ENCODE results near the gene WWC1. TPM values are rescaled to one million over a fixed set of nuclear protein-coding genes. Genes with fewer than 3 reads are reported as not detected.

WWC1 gene
- polyA plus RNA-seq, 1 experiment, result 5.2 TPM

DNA sequence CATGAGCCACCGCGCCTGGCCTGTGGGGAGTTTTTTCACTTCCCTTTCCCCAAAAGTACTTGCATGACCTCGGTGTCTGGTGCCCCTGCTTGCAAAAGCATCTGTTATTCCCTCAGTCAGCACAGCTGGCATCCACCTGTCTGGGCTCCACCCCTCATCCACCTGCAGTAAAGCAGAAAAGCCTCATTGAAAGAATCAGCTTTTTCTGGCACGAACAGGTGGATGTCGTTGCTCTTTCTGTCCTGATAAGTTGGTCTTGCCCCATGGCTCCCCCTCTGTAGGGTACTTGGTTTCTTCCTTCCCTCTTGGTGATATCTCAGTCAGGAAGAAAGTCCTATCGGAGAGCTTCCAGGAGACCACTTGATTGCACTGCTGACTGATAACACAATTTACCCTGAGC, 37.4 kb downstream of the WWC1 start:
- H3K27ac ChIP-seq (ENCODE audit: low read depth, low read length), result no peak overlapping the region
- TF ChIP-seq, protein P1, sequence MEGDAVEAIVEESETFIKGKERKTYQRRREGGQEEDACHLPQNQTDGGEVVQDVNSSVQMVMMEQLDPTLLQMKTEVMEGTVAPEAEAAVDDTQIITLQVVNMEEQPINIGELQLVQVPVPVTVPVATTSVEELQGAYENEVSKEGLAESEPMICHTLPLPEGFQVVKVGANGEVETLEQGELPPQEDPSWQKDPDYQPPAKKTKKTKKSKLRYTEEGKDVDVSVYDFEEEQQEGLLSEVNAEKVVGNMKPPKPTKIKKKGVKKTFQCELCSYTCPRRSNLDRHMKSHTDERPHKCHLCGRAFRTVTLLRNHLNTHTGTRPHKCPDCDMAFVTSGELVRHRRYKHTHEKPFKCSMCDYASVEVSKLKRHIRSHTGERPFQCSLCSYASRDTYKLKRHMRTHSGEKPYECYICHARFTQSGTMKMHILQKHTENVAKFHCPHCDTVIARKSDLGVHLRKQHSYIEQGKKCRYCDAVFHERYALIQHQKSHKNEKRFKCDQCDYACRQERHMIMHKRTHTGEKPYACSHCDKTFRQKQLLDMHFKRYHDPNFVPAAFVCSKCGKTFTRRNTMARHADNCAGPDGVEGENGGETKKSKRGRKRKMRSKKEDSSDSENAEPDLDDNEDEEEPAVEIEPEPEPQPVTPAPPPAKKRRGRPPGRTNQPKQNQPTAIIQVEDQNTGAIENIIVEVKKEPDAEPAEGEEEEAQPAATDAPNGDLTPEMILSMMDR (IDR thresholded peaks at IDR 0.05; ENCODE audit: low read depth, low read length), result no peak
- no peak for DNase-seq (ENCODE audit: low read depth, low spot score)
- H3K27me3 ChIP-seq (ENCODE audit: control insufficient read depth, insufficient read depth, low read length), result no peaks in the 10 kb centered on the region
- ChIA-PET POLR2A (no interaction called here), CTCF (interaction anchor here (0.6 kb wide), 1 partner anchor 35 kb away, joined by 3 read pairs; no protein-coding TSS in a partner anchor)
- no peaks in the 10 kb centered on the region for H3K9me3 ChIP-seq (ENCODE audit: control insufficient read depth, insufficient read depth, low read length)
- no peak overlapping the region for H3K4me3 ChIP-seq (ENCODE audit: low read depth, low read length)

DNA sequence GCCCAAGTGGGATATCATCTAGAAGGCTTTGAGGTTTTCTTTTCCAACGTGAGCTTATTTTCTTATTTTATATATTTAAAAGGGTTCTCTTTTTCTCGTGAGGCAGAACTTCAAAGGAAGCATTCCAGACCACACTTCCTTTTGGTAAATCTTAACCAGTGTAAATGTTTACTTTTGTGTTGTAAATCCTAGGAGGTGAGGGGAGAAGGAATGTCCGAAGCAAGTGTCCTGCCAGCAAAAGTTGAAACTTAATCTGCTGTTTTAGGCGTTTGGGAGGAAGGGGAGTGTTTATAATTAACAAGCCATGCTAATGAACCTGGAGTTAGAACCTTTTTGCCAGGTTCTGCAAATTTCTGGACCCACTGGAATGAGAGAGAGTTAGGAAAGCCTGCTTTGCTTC, 37.9 kb downstream of the WWC1 start:
- Histone ChIP-seq H3K27me3 (ENCODE audit: control insufficient read depth, insufficient read depth, low read length) (no peaks in the 10 kb centered on the region), H3K27ac (ENCODE audit: low read depth, low read length) (no peak overlapping the region), H3K4me3 (ENCODE audit: low read depth, low read length) (no peak overlapping the region), H3K9me3 (ENCODE audit: control insufficient read depth, insufficient read depth, low read length) (no peaks in the 10 kb centered on the region)
- TF ChIP-seq, protein P1 (IDR thresholded peaks at IDR 0.05; ENCODE audit: low read depth, low read length), result no peak
- DNase-seq (ENCODE audit: low read depth, low spot score), result no peak
- ChIA-PET CTCF (interaction anchor here (1.6 kb wide), 1 partner anchor 34 kb away, joined by 7 read pairs; no protein-coding TSS in a partner anchor), POLR2A (no interaction called here)

DNA sequence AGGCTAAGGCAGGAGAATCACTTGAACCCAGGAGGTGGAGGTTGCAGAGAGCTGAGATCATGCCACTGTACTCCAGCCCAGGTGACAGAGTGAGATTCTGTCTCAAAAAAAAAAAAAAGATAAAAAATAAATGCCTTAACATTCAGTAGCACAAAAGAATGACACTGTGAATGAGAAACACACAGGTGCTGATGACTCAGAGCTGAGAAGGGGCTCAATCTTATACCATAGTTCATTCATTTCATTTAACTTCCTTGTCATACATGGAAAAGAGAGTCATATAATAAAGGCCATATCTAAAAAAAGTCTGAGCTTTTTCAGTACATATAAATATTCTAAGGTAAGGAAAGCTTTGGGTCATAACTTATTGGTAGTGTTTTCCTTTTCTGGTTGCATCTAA, 40.6 kb downstream of the WWC1 start:
- no peak for DNase-seq (ENCODE audit: low read depth, low spot score)
- H3K4me3 ChIP-seq (ENCODE audit: low read depth, low read length), result no peak overlapping the region
- H3K9me3 ChIP-seq (ENCODE audit: control insufficient read depth, insufficient read depth, low read length), result no peaks in the 10 kb centered on the region
- H3K27ac ChIP-seq (ENCODE audit: low read depth, low read length), result no peak overlapping the region
- CTCF ChIA-PET, result no interaction called here
- H3K27me3 ChIP-seq (ENCODE audit: control insufficient read depth, insufficient read depth, low read length), result no peaks in the 10 kb centered on the region
- POLR2A ChIA-PET, result no interaction called here
- TF ChIP-seq, protein P1 (IDR thresholded peaks at IDR 0.05; ENCODE audit: low read depth, low read length), result no peak

DNA sequence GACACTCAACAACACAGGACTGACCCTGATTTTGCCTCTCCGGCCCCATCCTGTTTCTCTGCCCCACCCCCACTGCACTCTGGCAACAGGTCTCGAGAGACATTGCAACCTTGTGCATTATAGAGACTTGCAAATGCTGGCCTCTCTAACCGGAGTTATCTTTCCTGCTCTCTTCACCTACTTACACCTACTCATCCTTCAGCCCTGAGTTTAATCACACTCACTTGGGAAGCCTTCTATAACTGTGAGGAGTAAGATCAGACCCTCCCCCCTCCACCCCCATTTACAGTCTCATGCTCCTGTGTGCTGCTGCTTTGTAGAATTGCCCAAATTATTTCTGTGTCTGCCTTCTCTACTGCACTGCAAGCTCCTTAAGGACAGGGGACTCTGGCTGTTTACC, 42.8 kb downstream of the WWC1 start:
- no peaks in the 10 kb centered on the region for H3K27me3 ChIP-seq (ENCODE audit: control insufficient read depth, insufficient read depth, low read length)
- no peaks in the 10 kb centered on the region for H3K9me3 ChIP-seq (ENCODE audit: control insufficient read depth, insufficient read depth, low read length)
- H3K27ac ChIP-seq (ENCODE audit: low read depth, low read length), result peak overlapping the region; percentile 52
- TF ChIP-seq, protein P1 (IDR thresholded peaks at IDR 0.05; ENCODE audit: low read depth, low read length), result no peak
- POLR2A ChIA-PET, result no interaction called here
- no peak overlapping the region for H3K4me3 ChIP-seq (ENCODE audit: low read depth, low read length)
- CTCF ChIA-PET, result no interaction called here
- no peak for DNase-seq (ENCODE audit: low read depth, low spot score)

DNA sequence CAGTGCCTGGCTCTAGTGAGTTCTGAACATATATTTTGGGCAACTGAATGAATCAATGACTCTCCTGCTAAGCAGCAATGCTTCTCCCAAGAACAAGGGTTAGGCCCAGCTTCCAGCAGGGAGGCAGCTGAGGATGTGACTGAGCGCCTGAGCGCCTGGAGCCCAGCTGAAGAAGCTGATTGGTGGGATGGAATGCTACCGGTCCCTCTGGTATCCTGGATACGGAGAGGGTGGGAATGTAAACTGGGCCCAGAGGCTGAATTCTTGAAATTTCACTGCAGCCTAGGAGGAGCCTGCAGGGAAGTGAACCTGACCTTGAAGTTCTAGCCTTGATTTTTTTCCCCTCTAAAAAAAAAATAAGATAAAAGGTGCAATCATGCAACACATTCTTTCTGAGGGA, 43.2 kb downstream of the WWC1 start:
- ChIA-PET CTCF (interaction anchor here (1.0 kb wide), 1 partner anchor 345 kb away, joined by 3 read pairs; no protein-coding TSS in a partner anchor), POLR2A (no interaction called here)
- peak; percentile 57 for DNase-seq (ENCODE audit: low read depth, low spot score)
- Histone ChIP-seq H3K4me3 (ENCODE audit: low read depth, low read length) (no peak overlapping the region), H3K27ac (ENCODE audit: low read depth, low read length) (peak overlapping the region; percentile 52), H3K27me3 (ENCODE audit: control insufficient read depth, insufficient read depth, low read length) (no peaks in the 10 kb centered on the region), H3K9me3 (ENCODE audit: control insufficient read depth, insufficient read depth, low read length) (no peaks in the 10 kb centered on the region)
- TF ChIP-seq, protein P1 (IDR thresholded peaks at IDR 0.05; ENCODE audit: low read depth, low read length), result no peak
